Gastroesophageal sphincter (tissue), 3 donors: ENCODE results near the gene MGRN1.

ENCODE experiments used
- CTCF ChIP-seq, 4 experiments: fragments of 200-600 bp in 2 of 4; fragments of 450-650 bp in 2 of 4; sonication (generic) in 1 of 4; IDR thresholded peaks; one replicate each; pipeline ENCODE4 v1.5.1; 2017 to 2019; ENCODE audit warnings: antibody characterized with exemption in 4 of 4, mild to moderate bottlenecking in 2 of 4, moderate library complexity in 2 of 4
- EP300 ChIP-seq: sonication (generic); formaldehyde crosslinking; IDR thresholded peaks from one replicate; pipeline ENCODE4 v1.6.1; 2017; ENCODE audit warnings: antibody characterized with exemption, mild to moderate bottlenecking
- POLR2A ChIP-seq, 2 donors: fragments of 450-650 bp; IDR thresholded peaks; one replicate each; pipeline ENCODE4 v1.6.1; 2017; ENCODE audit warnings: antibody characterized with exemption in 2 of 2, mild to moderate bottlenecking in 2 of 2, moderate library complexity in 1 of 2
- POLR2AphosphoS5 ChIP-seq: sonication (generic); formaldehyde crosslinking; IDR thresholded peaks from one replicate; pipeline ENCODE4 v1.6.1; 2017; ENCODE audit warnings: antibody characterized with exemption

- TF ChIP-seq CTCF (IDR thresholded peaks at IDR 0.05) (peak in 3 of 4 experiments; percentile 81 to 91 (median 89)), POLR2A (IDR thresholded peaks at IDR 0.05) (no peak), POLR2AphosphoS5 (no peak), EP300 (no peak)
Observed at GRCh38 chr16:4624015-4624826, at the start of gene MGRN1.
